Central memory CD8-positive, alpha-beta T cell (primary cell): ENCODE measurements around the gene NFIC.
A peak's percentile ranks its signal among the peaks of the same experiment; 100 is the strongest.

Experiments
- ATAC-seq: fragments of 150-1000 bp; cut with Tn5 transposase; replicated peaks from 2 replicates; pipeline ENCODE4 v1.10.0; 2022; ENCODE audit warnings: mild to moderate bottlenecking, moderate FRiP score, moderate number of reproducible peaks; ENCODE audit not compliant: poor library complexity, severe bottlenecking; ENCODE audit errors: extremely low read depth
- DNase-seq, 2 donors: peaks; one replicate each; pipeline ENCODE4 v3.0.0; 2021; ENCODE audit warnings: low spot score in 2 of 2
- H3K27ac Mint-ChIP-seq: one replicate; pipeline ENCODE4 v1.8.0; 2022; ENCODE audit warnings: low read depth, mild to moderate bottlenecking, moderate library complexity, mixed read lengths
- H3K27me3 Mint-ChIP-seq: one replicate; pipeline ENCODE4 v1.8.0; 2022; ENCODE audit warnings: mixed read lengths
- H3K36me3 Mint-ChIP-seq: one replicate; pipeline ENCODE4 v1.8.0; 2022; ENCODE audit warnings: mild to moderate bottlenecking, moderate library complexity, mixed read lengths; ENCODE audit not compliant: insufficient read depth
- H3K4me1 Mint-ChIP-seq: one replicate; pipeline ENCODE4 v1.8.0; 2022; ENCODE audit warnings: mixed read lengths
- H3K4me3 Mint-ChIP-seq: one replicate; pipeline ENCODE4 v1.8.0; 2022; ENCODE audit warnings: mild to moderate bottlenecking, moderate library complexity, mixed read lengths
- H3K9me3 Mint-ChIP-seq: one replicate; pipeline ENCODE4 v1.8.0; 2022; ENCODE audit warnings: mixed read lengths

Gene NFIC

DNA sequence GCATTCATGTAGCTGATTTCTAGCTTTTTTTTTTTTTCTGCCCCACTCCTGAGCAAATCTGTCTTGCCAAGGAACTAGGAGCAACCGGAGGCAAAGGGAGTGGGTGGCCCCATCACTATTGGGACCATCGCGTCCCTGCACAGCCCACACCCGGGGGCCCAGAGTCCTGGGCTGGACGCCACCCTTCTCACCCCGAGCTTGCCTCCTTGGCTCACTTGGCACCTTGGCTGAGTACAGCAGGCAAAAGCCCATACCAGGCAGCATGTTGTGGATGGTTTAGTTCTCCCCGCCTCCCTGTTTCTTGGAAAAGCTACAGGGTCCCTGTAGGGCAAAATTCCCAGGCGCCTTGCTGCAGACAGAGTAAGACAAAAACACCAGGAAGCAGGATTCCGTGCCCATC is 100.3 kb downstream of the NFIC start:
- H3K36me3 Mint-ChIP-seq: peaks cover 2% of the 10 kb centered on the region

DNA sequence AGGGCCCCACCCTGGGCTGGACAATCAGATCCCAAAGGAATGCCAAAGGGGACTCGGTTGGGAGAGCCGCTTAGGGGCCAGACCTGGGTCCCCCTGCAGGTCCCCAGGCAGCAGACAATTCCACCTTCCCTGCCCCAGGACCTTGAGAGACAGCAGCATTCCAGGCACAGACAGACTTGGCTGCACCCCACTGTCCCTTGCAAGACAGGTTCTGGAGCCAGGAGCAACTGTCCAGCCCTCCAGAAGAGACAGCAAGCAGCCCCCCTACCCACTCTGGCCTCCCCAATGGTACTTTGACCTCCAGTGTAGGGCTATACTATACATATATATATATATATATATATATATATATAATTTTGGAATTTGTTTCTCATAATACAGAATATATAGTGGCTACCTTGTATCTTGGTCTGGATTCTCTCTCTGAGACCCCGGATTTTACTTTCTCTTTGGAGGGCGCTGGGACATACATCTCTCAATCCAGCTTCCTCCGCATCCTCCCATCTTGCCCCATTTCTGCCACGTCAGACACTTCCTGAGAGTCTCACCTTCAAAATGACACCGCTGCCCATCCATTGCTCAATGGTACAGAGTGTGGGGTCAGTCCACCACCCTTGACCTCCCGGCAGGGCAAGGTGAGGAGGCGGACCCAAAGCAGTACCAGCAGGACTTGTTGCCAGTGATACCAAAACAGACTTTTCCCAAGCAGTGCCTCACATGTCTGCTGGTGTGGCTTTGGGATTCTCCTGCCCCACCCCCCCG is 101.2 kb downstream of the NFIC start:
- peaks cover 7% of the 10 kb centered on the region for H3K4me1 Mint-ChIP-seq
- no peak overlapping the region for H3K27ac Mint-ChIP-seq
- H3K27me3 Mint-ChIP-seq: no peaks in the 10 kb centered on the region
- peaks cover 2% of the 10 kb centered on the region for H3K36me3 Mint-ChIP-seq
- DNase-seq: no peak
- no peak overlapping the region for H3K4me3 Mint-ChIP-seq
- no peaks in the 10 kb centered on the region for H3K9me3 Mint-ChIP-seq
- ATAC-seq: no peak

More for the DNA sequence above, 100.3 kb downstream of the NFIC start:
- Mint-ChIP-seq H3K4me1 (peaks cover 7% of the 10 kb centered on the region), H3K9me3 (no peaks in the 10 kb centered on the region), H3K27me3 (no peaks in the 10 kb centered on the region), H3K27ac (no peak overlapping the region), H3K4me3 (no peak overlapping the region)
- ATAC-seq: no peak
- no peak for DNase-seq

DNA sequence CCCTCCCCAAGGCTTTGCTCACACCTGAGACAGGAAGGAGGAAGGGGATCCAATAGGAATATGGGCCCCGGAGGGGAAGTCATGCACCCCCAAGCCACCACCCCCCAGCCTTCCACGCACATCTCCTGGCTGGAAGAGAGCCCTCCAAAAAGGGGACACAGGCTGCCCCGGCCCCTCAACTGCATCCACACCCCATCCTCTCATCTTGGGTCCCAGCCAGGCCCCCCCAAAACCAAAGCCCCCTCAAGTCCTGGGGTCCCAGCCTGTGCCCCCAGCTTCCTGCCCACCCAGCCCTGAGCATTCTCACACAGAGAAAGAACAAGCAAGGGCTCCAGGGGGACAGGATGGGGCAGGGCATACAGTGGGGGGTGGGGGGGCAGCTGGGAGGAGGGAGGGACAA is 101.8 kb downstream of the NFIC start:
- Mint-ChIP-seq H3K9me3 (no peaks in the 10 kb centered on the region), H3K4me1 (peaks cover 7% of the 10 kb centered on the region), H3K27ac (no peak overlapping the region), H3K27me3 (no peaks in the 10 kb centered on the region), H3K4me3 (no peak overlapping the region), H3K36me3 (peaks cover 2% of the 10 kb centered on the region)
- DNase-seq (no peak), ATAC-seq (no peak)

DNA sequence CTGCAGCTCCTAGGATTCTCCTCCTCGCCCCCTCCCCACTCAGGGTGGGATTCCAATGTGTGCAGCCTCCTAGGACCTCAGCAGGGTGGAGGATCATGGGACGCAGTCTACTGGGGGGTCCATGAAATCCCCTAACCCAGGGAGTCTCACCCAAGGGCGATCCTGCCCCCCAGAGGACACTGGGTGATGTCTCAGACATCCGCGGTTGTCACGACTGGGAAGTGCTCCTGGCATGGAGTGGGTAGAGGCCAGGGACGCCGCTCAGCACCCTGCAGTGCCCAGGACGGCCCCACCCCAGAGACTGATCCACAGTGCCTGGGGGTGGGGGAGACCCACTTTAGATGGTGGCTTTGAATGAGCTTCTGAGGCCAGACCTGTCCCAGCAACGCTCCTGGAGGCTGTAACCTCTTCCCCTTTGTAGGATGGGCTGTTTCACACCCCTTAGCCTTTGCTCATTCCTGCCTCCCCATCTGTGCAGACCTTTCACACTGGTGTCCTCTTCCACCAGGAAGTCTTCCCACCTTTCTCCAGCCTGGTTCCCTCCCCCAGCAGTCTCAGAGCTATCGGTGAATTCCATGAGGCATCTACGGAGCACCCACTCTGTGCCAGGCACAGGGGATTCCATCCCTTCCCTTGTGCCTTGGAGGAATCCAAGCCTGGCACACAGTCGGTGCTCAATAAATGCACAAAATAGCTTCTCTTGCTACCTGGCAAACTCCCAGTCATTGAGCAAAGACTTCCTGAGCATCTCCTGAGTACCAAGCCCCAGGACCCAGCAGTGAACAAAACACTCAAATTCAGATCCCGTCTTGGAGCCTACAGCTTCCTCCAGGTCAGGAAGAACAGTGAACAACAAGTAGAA is 103.5 kb downstream of the NFIC start:
- Mint-ChIP-seq H3K9me3 (no peaks in the 10 kb centered on the region), H3K27ac (no peak overlapping the region), H3K4me1 (peaks cover 7% of the 10 kb centered on the region), H3K4me3 (no peak overlapping the region), H3K27me3 (no peaks in the 10 kb centered on the region), H3K36me3 (peaks cover 2% of the 10 kb centered on the region)
- DNase-seq: no peak
- no peak for ATAC-seq

- peaks cover 5% of the 10 kb centered on the region for H3K4me1 Mint-ChIP-seq
- peaks cover 2% of the 10 kb centered on the region for H3K36me3 Mint-ChIP-seq
- ATAC-seq (no peak), DNase-seq (no peak)
- no peak overlapping the region for H3K27ac Mint-ChIP-seq
- H3K27me3 Mint-ChIP-seq: no peaks in the 10 kb centered on the region
- no peak overlapping the region for H3K4me3 Mint-ChIP-seq
- no peaks in the 10 kb centered on the region for H3K9me3 Mint-ChIP-seq
These were observed 104.2 kb downstream of the NFIC start for GRCh38 chr19:3470500-3471128.

GRCh38 chr19:3471954-3472655 is 105.7 kb downstream of the NFIC start:
- H3K4me1 Mint-ChIP-seq: no peaks in the 10 kb centered on the region
- H3K27me3 Mint-ChIP-seq: no peaks in the 10 kb centered on the region
- H3K4me3 Mint-ChIP-seq: no peak overlapping the region
- no peaks in the 10 kb centered on the region for H3K9me3 Mint-ChIP-seq
- H3K27ac Mint-ChIP-seq: no peak overlapping the region
- H3K36me3 Mint-ChIP-seq: peaks cover 2% of the 10 kb centered on the region
- no peak for ATAC-seq
- DNase-seq: no peak

DNA sequence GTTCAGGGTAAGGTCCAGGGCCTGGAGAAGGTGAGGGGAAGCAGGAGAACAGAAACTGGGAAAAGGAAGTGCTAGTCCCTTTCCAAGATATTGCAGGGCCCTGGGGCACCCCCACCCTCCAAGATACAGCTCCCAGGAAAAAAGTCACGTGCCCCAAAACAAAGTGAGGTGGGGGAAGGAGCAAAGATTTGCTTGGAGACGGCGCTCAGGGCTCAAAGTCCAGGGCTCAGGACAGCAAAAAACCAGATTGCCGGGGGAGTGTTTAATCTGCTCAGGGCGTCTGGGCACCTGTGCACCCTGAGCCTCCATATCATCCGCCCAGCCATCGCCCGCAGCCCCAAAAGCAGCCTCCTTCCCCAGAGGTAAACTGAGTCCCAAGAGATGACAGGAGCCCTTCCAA is 107.6 kb downstream of the NFIC start:
- no peak overlapping the region for H3K27ac Mint-ChIP-seq
- DNase-seq (no peak), ATAC-seq (no peak)
- no peaks in the 10 kb centered on the region for H3K27me3 Mint-ChIP-seq
- peaks cover 13% of the 10 kb centered on the region for H3K4me1 Mint-ChIP-seq
- H3K9me3 Mint-ChIP-seq: no peaks in the 10 kb centered on the region
- peaks cover 3% of the 10 kb centered on the region for H3K36me3 Mint-ChIP-seq
- H3K4me3 Mint-ChIP-seq: no peak overlapping the region

GRCh38 chr19:3474614-3475013 is 108.2 kb downstream of the NFIC start:
- DNase-seq: no peak
- Mint-ChIP-seq H3K9me3 (no peaks in the 10 kb centered on the region), H3K4me1 (peaks cover 13% of the 10 kb centered on the region), H3K36me3 (peaks cover 3% of the 10 kb centered on the region), H3K27ac (no peak overlapping the region), H3K27me3 (no peaks in the 10 kb centered on the region), H3K4me3 (no peak overlapping the region)
- no peak for ATAC-seq

DNA sequence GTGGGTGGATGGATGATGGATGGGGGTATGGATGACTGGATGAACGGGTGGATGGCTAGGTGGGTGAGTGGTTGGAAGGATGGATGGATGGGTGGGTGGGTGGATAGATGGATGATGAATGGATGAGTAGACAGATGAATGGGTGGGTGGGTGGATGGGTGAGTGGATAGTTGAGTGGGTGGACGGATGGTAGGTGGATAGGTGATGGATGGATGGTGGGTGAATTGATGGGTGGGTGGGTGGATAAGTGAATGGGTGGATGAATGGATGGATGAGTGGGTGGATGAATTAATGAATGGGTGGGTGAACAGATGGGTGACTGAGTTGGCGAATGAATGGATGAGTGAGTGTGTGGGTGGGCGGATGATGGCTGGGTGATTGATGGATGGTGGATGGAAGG is 109.1 kb downstream of the NFIC start:
- Mint-ChIP-seq H3K27me3 (no peaks in the 10 kb centered on the region), H3K36me3 (peaks cover 3% of the 10 kb centered on the region), H3K27ac (no peak overlapping the region), H3K4me3 (no peak overlapping the region), H3K4me1 (peaks cover 13% of the 10 kb centered on the region), H3K9me3 (no peaks in the 10 kb centered on the region)
- ATAC-seq (no peak), DNase-seq (no peak)

DNA sequence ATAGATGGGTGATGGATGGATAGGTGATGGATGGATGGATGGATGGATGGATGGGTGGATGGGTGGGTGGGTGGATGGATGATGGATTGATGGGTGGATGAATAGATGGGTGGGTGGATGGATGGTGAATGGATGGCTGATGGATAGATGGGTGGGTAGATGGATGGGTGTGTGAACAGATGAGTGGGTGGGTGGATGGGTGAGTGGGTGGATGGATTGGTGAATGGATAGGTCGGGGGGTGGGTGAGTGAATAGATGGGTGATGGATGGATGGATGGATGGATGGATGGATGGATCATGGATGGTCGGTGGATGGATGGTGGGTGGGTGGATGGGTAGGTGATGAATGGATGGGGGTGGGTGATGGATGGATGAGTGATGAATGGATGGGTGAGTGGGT is 110.4 kb downstream of the NFIC start:
- Mint-ChIP-seq H3K36me3 (peaks cover 1% of the 10 kb centered on the region), H3K9me3 (no peaks in the 10 kb centered on the region), H3K4me1 (peaks cover 13% of the 10 kb centered on the region), H3K27me3 (no peaks in the 10 kb centered on the region), H3K4me3 (no peak overlapping the region), H3K27ac (no peak overlapping the region)
- ATAC-seq: no peak
- no peak for DNase-seq

GRCh38 chr19:3477506-3477905 is 111.1 kb downstream of the NFIC start:
- no peaks in the 10 kb centered on the region for H3K27me3 Mint-ChIP-seq
- no peaks in the 10 kb centered on the region for H3K9me3 Mint-ChIP-seq
- no peak overlapping the region for H3K4me3 Mint-ChIP-seq
- ATAC-seq (no peak), DNase-seq (no peak)
- H3K4me1 Mint-ChIP-seq: peaks cover 13% of the 10 kb centered on the region
- peaks cover 1% of the 10 kb centered on the region for H3K36me3 Mint-ChIP-seq
- H3K27ac Mint-ChIP-seq: no peak overlapping the region

DNA sequence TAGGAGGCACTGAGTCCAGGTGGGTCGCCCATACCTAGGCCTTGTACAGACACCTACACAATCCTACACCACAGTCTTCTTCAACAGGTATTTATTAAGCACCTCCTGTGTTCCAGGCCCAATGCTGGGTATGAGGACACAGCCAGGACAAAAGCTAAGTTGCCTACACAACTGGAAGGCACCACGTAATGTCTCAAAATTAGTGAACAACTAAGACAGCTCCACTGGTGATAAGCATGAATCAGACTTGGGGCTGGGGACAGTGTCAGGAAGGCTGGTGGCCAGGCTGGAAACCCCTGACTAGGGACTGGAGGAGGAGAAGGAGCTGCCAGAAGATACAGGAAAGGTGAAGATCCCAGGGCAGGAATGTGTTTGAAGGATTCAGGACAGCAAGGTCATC is 111.6 kb downstream of the NFIC start:
- no peaks in the 10 kb centered on the region for H3K9me3 Mint-ChIP-seq
- peak overlapping the region; percentile 29 for H3K27ac Mint-ChIP-seq
- H3K4me3 Mint-ChIP-seq: peak overlapping the region; percentile 68

More for the DNA sequence above, 111.6 kb downstream of the NFIC start:
- DNase-seq: no peak
- Mint-ChIP-seq H3K36me3 (peaks cover 1% of the 10 kb centered on the region), H3K27me3 (no peaks in the 10 kb centered on the region), H3K4me1 (peaks cover 13% of the 10 kb centered on the region)
- ATAC-seq: no peak
